ENCODE results near the gene SF1. TPM values are rescaled to one million over a fixed set of nuclear protein-coding genes. Genes with fewer than 3 reads are reported as not detected.

The SF1 gene
- total RNA-seq, 1 donor from 2014 or later: 687 TPM

DNA sequence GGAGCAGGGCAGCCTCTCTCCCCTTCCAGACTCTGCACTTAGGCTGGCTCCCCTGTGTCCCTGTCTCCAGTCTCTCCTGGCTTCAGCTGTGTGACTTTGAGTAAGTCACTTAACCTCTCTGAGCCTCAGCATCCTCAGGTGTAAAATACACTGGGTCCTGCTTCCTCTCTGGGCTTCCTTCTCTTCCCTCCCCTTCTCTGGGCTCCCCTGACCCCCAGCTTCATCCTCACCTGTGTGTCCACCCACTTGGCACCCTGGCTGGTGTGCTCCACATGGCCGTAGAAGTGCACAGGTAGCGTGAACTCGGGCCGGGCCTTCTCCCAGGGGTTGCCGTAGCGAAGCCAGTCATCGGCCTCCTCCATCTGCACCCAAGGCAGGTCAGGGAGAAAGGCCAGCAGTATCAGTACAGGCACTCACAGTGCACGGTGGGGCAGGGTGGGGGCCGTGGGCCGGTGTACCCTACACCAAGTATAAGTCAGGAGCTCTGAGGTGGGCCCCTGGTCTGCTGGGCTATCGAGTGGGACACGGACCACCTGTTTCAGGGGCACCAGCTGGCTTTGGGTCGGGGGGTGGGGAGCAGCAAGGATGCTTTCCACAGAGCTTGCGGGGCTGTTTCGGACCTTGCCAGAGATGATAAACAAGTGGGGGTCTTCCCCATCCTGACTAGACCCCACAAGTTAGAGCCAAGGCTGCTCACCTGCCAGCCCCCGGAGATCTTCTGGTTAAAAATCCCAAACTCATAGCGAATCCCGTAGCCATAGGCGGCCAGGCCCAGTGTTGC, 20.6 kb downstream of the SF1 start:
- intact Hi-C loops (cut with micrococcal nuclease): no loop called here
- ATAC-seq (ENCODE audit: low read depth): no peak
- Mint-ChIP-seq H3K9me3 (no peaks in the 10 kb centered on the region), H3K36me3 (ENCODE audit: low read depth) (peaks cover 26% of the 10 kb centered on the region), H3K27me3 (no peaks in the 10 kb centered on the region), H3K4me1 (peaks cover 41% of the 10 kb centered on the region), H3K27ac (no peak overlapping the region), H3K4me3 (no peak overlapping the region)
- TF ChIP-seq, protein P1, sequence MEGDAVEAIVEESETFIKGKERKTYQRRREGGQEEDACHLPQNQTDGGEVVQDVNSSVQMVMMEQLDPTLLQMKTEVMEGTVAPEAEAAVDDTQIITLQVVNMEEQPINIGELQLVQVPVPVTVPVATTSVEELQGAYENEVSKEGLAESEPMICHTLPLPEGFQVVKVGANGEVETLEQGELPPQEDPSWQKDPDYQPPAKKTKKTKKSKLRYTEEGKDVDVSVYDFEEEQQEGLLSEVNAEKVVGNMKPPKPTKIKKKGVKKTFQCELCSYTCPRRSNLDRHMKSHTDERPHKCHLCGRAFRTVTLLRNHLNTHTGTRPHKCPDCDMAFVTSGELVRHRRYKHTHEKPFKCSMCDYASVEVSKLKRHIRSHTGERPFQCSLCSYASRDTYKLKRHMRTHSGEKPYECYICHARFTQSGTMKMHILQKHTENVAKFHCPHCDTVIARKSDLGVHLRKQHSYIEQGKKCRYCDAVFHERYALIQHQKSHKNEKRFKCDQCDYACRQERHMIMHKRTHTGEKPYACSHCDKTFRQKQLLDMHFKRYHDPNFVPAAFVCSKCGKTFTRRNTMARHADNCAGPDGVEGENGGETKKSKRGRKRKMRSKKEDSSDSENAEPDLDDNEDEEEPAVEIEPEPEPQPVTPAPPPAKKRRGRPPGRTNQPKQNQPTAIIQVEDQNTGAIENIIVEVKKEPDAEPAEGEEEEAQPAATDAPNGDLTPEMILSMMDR (IDR thresholded peaks at IDR 0.05): no peak
- no peak for DNase-seq
- ChIA-PET CTCF (interaction anchor here (0.6 kb wide), 1 partner anchor 19 kb away, joined by 3 read pairs; no protein-coding TSS in a partner anchor), POLR2A (interaction anchor here (0.9 to 1.1 kb wide), 2 partner anchors 13 to 21 kb away, joined by 3 to 5 read pairs; no protein-coding TSS in a partner anchor)

DNA sequence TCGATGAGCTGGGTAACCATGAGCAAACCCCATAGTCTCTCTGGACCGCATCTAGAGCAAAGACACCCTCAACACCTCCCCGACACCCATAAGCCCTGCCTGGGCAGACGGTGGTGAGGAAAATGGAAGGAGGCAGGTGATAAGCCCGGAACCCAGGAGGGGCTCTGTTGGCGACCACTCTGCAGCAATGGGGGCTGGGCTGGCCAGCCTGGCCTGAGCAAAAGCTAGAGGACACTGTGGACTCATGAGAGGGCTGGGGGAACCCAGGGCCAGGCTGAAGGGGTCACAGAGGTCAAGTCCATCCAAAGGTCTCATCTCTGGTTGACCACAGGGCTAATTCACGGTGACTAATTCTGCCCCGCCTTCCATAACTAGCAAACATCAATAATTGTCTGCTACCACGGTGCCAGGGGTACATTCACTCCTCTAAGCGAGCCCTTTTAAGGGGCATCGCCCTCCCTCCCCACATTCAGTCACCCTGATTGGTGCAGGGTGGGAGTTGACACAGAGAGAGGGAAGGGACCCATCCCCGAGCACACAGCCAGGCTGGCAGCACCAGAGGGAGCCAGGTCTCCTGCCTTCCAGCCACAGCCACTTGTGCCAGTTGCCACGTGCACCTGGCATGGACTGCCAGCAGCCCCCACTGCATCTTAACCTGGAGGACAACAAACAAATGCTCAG, 22.5 kb downstream of the SF1 start:
- intact Hi-C loops (cut with micrococcal nuclease): no loop called here
- TF ChIP-seq, protein P1 (IDR thresholded peaks at IDR 0.05): no peak
- peaks cover 25% of the 10 kb centered on the region for H3K36me3 Mint-ChIP-seq (ENCODE audit: low read depth)
- H3K27me3 Mint-ChIP-seq: no peaks in the 10 kb centered on the region
- H3K4me3 Mint-ChIP-seq: no peak overlapping the region
- DNase-seq: no peak
- ChIA-PET CTCF (no interaction called here), POLR2A (interaction anchor here (0.7 to 1.1 kb wide), 2 partner anchors 11 to 23 kb away, joined by 3 read pairs; no protein-coding TSS in a partner anchor)
- peaks cover 28% of the 10 kb centered on the region for H3K4me1 Mint-ChIP-seq
- no peaks in the 10 kb centered on the region for H3K9me3 Mint-ChIP-seq
- ATAC-seq (ENCODE audit: low read depth): no peak
- no peak overlapping the region for H3K27ac Mint-ChIP-seq

DNA sequence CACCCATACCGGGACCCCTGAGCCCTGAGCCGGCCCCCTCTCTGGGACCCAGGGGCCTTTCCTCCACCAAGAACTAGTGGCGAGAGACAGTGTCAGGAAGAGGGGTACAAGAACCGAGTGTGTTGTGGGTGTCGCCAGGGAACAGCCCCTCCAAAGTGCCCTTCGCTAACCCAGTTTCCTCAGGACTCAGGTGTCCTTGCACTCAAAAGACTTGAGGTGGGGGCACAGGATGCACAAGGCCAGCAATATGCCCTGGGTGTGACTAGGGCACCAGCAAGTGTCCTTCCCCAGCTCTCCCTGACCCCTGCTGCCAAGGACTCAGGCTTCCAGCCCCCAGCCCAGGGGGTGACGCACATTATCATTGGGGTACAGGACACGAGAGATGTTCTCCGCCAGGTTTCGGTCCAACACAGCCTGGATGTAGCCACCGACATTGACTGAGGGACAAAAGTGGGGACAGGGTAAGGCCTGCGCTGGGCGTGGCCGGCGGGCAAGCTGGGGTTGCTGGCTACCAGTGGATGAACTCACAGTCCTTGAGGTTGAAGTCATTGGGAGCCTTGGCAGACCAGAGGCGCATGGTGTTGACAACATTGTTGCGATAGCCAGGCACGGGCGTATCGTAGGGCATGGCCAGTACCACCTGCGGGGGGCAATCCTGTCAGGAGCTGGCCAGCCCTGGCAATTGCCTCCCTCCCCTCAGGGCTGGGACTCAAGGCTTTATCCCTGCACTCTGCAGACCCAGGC, 23.3 kb downstream of the SF1 start:
- ChIA-PET CTCF (no interaction called here), POLR2A (interaction anchor here (0.5 to 0.7 kb wide), 2 partner anchors 20 to 24 kb away, joined by 3 read pairs; no protein-coding TSS in a partner anchor)
- no peak overlapping the region for H3K4me3 Mint-ChIP-seq
- ATAC-seq (ENCODE audit: low read depth): no peak
- H3K36me3 Mint-ChIP-seq (ENCODE audit: low read depth): peaks cover 29% of the 10 kb centered on the region
- TF ChIP-seq, protein P1 (IDR thresholded peaks at IDR 0.05): no peak
- intact Hi-C loops (cut with micrococcal nuclease): no loop called here
- no peak for DNase-seq
- peaks cover 28% of the 10 kb centered on the region for H3K4me1 Mint-ChIP-seq
- no peaks in the 10 kb centered on the region for H3K27me3 Mint-ChIP-seq
- no peaks in the 10 kb centered on the region for H3K9me3 Mint-ChIP-seq
- no peak overlapping the region for H3K27ac Mint-ChIP-seq

DNA sequence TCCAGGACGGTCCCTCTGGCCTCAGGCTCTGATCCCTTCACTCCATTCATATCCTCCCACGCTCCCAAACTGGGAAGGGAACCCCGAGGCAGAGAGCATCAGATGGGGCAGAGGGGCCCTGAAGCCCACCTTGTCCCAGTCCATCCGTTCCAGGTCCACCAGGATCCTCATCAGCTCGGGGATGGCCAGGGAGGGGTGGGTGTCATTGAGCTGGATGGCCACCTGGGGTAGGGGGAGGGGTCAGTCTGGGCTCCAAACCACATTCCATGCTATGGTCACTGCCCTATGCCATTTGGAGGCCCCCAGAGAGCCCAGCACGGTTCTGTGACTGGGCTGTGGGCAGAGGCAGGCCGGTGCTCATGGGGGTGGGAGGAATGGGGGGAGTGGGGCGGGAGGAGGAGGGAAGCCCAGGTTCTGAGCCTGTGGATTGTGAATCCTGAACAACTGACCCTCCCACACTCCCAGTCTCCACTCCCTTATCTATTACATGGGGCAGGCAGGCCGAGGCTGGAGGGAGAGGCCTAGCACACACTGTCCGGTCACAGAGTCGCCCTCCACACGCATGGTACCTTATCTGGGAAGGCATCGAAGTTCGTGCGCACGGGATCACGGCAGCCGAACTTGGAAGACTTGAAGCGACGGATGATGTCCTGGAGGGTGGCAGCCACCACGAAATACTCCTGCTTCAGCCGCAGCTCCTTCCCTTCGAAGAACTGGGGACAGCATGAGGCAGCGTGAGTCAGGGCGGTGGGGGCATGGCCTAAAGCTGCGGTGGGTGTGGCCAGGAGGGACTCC, 24.0 kb downstream of the SF1 start:
- DNase-seq (no peak), ATAC-seq (ENCODE audit: low read depth) (no peak)
- no peak overlapping the region for H3K4me3 Mint-ChIP-seq
- no peaks in the 10 kb centered on the region for H3K27me3 Mint-ChIP-seq
- H3K27ac Mint-ChIP-seq: no peak overlapping the region
- intact Hi-C loops (cut with micrococcal nuclease): no loop called here
- peaks cover 29% of the 10 kb centered on the region for H3K36me3 Mint-ChIP-seq (ENCODE audit: low read depth)
- CTCF ChIA-PET: no interaction called here
- peaks cover 24% of the 10 kb centered on the region for H3K4me1 Mint-ChIP-seq
- TF ChIP-seq, protein P1 (IDR thresholded peaks at IDR 0.05): no peak
- H3K9me3 Mint-ChIP-seq: no peaks in the 10 kb centered on the region
- POLR2A ChIA-PET: interaction anchor here (0.5 to 1.2 kb wide), 2 partner anchors 21 to 24 kb away, joined by 3 read pairs; partner anchors contain the start of gene SF1

Measured in activated B cell treated with CpG ODN at 0.5 μM for 24 hours (primary cell).